Keratinocyte (primary cell): ENCODE data around the gene TNK1. TPM values are rescaled to one million over a fixed set of nuclear protein-coding genes. Genes with fewer than 3 reads are reported as not detected.
A peak's percentile ranks its signal among the peaks of the same experiment; 100 is the strongest.

ENCODE experiments used
- DNase-seq: peaks from one replicate; pipeline ENCODE4 v3.0.0-alpha.2; 2011; ENCODE audit warnings: low read depth, missing footprints, low spot score
- FAIRE-seq: peaks from 2 replicates; lab custom pipeline; 2011; peaks lifted over from hg19 to GRCh38; lab: Jason Lieb, UNC
- H2AFZ ChIP-seq: 2 replicates; pipeline ENCODE4 v1.6.0; 2012; ENCODE audit warnings: low read length, control low read depth, inconsistent platforms; ENCODE audit not compliant: control insufficient read depth
- H3K27ac ChIP-seq: 2 replicates; pipeline ENCODE4 v1.5.1; 2011; ENCODE audit warnings: low read length; ENCODE audit not compliant: control insufficient read depth, insufficient read depth
- H3K27me3 ChIP-seq: 3 replicates; pipeline ENCODE4 v1.6.0; 2011; ENCODE audit warnings: low read length; ENCODE audit not compliant: control insufficient read depth, insufficient read depth; ENCODE audit errors: extremely low read depth
- H3K36me3 ChIP-seq, 2 experiments: 2 replicates in 1 of 2; 3 replicates in 1 of 2; pipeline ENCODE4 v1.5.1; 2011; ENCODE audit warnings: low read length in 2 of 2, mild to moderate bottlenecking in 1 of 2; ENCODE audit not compliant: control insufficient read depth in 2 of 2, insufficient read depth in 2 of 2; ENCODE audit errors: extremely low read depth in 1 of 2
- H3K4me1 ChIP-seq: 3 replicates; pipeline ENCODE4 v1.5.1; 2011; ENCODE audit warnings: low read length; ENCODE audit not compliant: control insufficient read depth, insufficient read depth; ENCODE audit errors: extremely low read depth
- H3K4me2 ChIP-seq: 3 replicates; pipeline ENCODE4 v1.6.0; 2011; ENCODE audit warnings: low read depth, low read length; ENCODE audit not compliant: control insufficient read depth, insufficient read depth; ENCODE audit errors: extremely low read depth
- H3K4me3 ChIP-seq, 3 experiments: fragments of 200-600 bp in 1 of 3; sonication (generic) in 1 of 3; 2 replicates in 2 of 3; 3 replicates in 1 of 3; pipeline ENCODE4 v1.5.1; 2011 to 2016; ENCODE audit warnings: low read length in 3 of 3, mild to moderate bottlenecking in 3 of 3, control low read depth in 2 of 3, inconsistent platforms in 1 of 3, low read depth in 1 of 3, mixed read lengths in 1 of 3, mixed run types in 1 of 3, moderate library complexity in 1 of 3; ENCODE audit not compliant: control insufficient read depth in 2 of 3, insufficient read depth in 2 of 3; ENCODE audit errors: extremely low read depth in 1 of 3
- H3K79me2 ChIP-seq: 2 replicates; pipeline ENCODE4 v1.6.0; 2012; ENCODE audit warnings: low read length; ENCODE audit not compliant: control insufficient read depth, insufficient read depth
- H3K9ac ChIP-seq: 3 replicates; pipeline ENCODE4 v1.6.0; 2011; ENCODE audit warnings: low read length; ENCODE audit not compliant: control insufficient read depth, insufficient read depth; ENCODE audit errors: extremely low read depth
- H3K9me1 ChIP-seq: 3 replicates; pipeline ENCODE4 v1.6.0; 2011; ENCODE audit warnings: low read length; ENCODE audit not compliant: control insufficient read depth, insufficient read depth; ENCODE audit errors: extremely low read depth
- H3K9me3 ChIP-seq: 2 replicates; pipeline ENCODE4 v1.5.1; 2012; ENCODE audit warnings: low read depth, low read length; ENCODE audit not compliant: control insufficient read depth
- H4K20me1 ChIP-seq: 3 replicates; pipeline ENCODE4 v1.6.0; 2011; ENCODE audit warnings: low read length; ENCODE audit not compliant: control insufficient read depth, insufficient read depth; ENCODE audit errors: extremely low read depth
- CTCF ChIP-seq, 3 experiments: IDR thresholded peaks in 1 of 3; conservative IDR thresholded peaks in 1 of 3; optimal IDR thresholded peaks in 1 of 3; 2 replicates in 2 of 3; 3 replicates in 1 of 3; pipeline versions ENCODE3 to v1.5.1; 2011; ENCODE audit warnings: low read length in 3 of 3, mild to moderate bottlenecking in 3 of 3, moderate library complexity in 2 of 3, control low read depth in 1 of 3, inconsistent platforms in 1 of 3; ENCODE audit not compliant: insufficient read depth in 2 of 3; ENCODE audit errors: extremely low read depth in 1 of 3
- EZH2 ChIP-seq: IDR thresholded peaks from one replicate; pipeline ENCODE4 v1.6.1; 2012; ENCODE audit warnings: inconsistent platforms, mild to moderate bottlenecking, low read length, moderate library complexity
- dilution Hi-C: fragments of 300-500 bp; cut with MboI; formaldehyde crosslinking; loops from one replicate; pipeline ENCODE4 v1.7.0; 2020; ENCODE audit warnings: low sequenced_read_pairs; ENCODE audit not compliant: extremely low pct_ligation_motif_present
- polyA plus RNA-seq, 5 experiments: library from polyadenylated mRNA; depleted of rRNA in 3 of 5; stranded (reverse) in 3 of 5; stranded (forward) in 1 of 5; unstranded in 1 of 5; fragments of >200 nt; gene quantifications; 1 replicate in 1 of 5; 2 replicates in 3 of 5; 3 replicates in 1 of 5; pipeline versions ENCODE4 v1.2.1 to v1.2.3, GENCODE V29; 2011 to 2012; ENCODE audit warnings: missing spikeins in 2 of 5, low read depth in 1 of 5, low replicate concordance in 1 of 5

Gene TNK1
- polyA plus RNA-seq, 1 donor (not counting 4 experiments of a cell fraction or from before 2014, with no cell fraction given) = 10.6 TPM

- peaks cover 17% of the 10 kb centered on the region for H3K79me2 ChIP-seq
- H3K36me3 ChIP-seq = peaks cover 0 to 2% of the 10 kb centered on the region in 2 experiments
- FAIRE-seq (no peak), DNase-seq (no peak)
- peaks cover 2% of the 10 kb centered on the region for H3K9me1 ChIP-seq
- dilution Hi-C loops = no loop called here
- no peaks in the 10 kb centered on the region for H4K20me1 ChIP-seq
- no peaks in the 10 kb centered on the region for H3K9me3 ChIP-seq
- H3K27me3 ChIP-seq = no peaks in the 10 kb centered on the region
- peak overlapping the region; percentile 99 for H3K4me2 ChIP-seq
- H3K4me3 ChIP-seq = peak overlapping the region; percentile 59 to 81 (median 66)
- H3K4me1 ChIP-seq = peaks cover 42% of the 10 kb centered on the region
- H2AFZ ChIP-seq = peak overlapping the region; percentile 37
- peak overlapping the region; percentile 62 for H3K27ac ChIP-seq
- TF ChIP-seq CTCF (optimal IDR thresholded peaks at IDR 0.05 in 1 of 3, IDR thresholded peaks at IDR 0.05 in 1 of 3, conservative IDR thresholded peaks at IDR 0.05 in 1 of 3; ENCODE audit: extremely low read depth in 1 of 3, insufficient read depth in 2 of 3, low read length in 3 of 3) (no peak), EZH2 (no peak)
- peak overlapping the region; percentile 77 for H3K9ac ChIP-seq
Measured at GRCh38 chr17:7437369-7437863, 56.5 kb downstream of the TNK1 start.

GRCh38 chr17:7437950-7438614 lies 57.2 kb downstream of the TNK1 start:
- Histone ChIP-seq H3K4me2 (peak overlapping the region; percentile 99), H3K9me3 (no peaks in the 10 kb centered on the region), H3K4me1 (peaks cover 43% of the 10 kb centered on the region), H3K4me3 (peak overlapping the region; percentile 59 to 81 (median 66)), H3K9me1 (peaks cover 2% of the 10 kb centered on the region), H3K36me3 (peaks cover 0 to 4% of the 10 kb centered on the region in 2 experiments), H3K79me2 (peaks cover 17% of the 10 kb centered on the region), H4K20me1 (no peaks in the 10 kb centered on the region), H3K27ac (peak overlapping the region; percentile 62), H3K27me3 (no peaks in the 10 kb centered on the region), H3K9ac (peak overlapping the region; percentile 77), H2AFZ (peak overlapping the region; percentile 44)
- TF ChIP-seq CTCF (optimal IDR thresholded peaks at IDR 0.05 in 1 of 3, IDR thresholded peaks at IDR 0.05 in 1 of 3, conservative IDR thresholded peaks at IDR 0.05 in 1 of 3; ENCODE audit: extremely low read depth in 1 of 3, insufficient read depth in 2 of 3, low read length in 3 of 3) = peak in 1 of 3 experiments; percentile 0
- no peak for TF ChIP-seq EZH2
- dilution Hi-C loops = no loop called here
- DNase-seq (no peak), FAIRE-seq (no peak)
